Measurements from ENCODE around the gene TDRD1. TPM values are rescaled to one million over a fixed set of nuclear protein-coding genes. Genes with fewer than 3 reads are reported as not detected.

The TDRD1 gene
- total RNA-seq, 4 donors from 2014 or later: 0.16 to 0.19 (median 0.17) TPM; not detected in 1

- TF ChIP-seq CTCF (IDR thresholded peaks at IDR 0.05; ENCODE audit: low read depth): no peak
Measured at GRCh38 chr10:114228156-114228555, 49.0 kb downstream of the TDRD1 start.

DNA sequence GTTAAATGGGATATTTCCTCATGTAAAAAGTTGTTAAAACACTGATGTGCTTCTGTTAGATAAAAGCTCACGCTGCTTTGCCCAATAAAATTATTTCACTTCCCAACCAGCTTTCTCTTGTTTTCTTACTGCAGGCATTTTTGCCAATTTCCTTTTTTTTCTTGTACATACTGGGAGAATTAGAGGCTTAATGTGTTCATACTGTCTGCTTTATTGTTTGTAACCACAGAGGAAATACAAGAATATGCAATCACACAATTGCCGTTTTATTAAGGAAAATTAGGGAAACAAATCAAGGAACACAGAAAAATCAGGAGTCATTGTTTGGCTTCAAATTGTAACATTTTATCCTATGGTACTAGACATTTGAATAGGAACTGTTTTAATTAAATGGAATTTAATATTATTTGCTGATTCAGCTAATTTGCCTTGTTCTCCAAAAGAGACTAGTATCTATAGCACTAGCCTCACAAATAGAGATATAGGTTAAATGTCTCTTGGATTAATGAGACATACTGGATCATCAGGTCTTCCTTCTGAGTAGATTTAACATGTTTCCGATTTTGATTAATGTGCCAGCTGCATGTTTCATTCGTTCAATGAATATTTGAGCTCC is 53.5 kb downstream of the TDRD1 start:
- no peak for TF ChIP-seq CTCF (IDR thresholded peaks at IDR 0.05; ENCODE audit: low read depth)

- no peak for TF ChIP-seq CTCF (IDR thresholded peaks at IDR 0.05; ENCODE audit: low read depth)
Measured at GRCh38 chr10:114233482-114233881, 54.3 kb downstream of the TDRD1 start.

DNA sequence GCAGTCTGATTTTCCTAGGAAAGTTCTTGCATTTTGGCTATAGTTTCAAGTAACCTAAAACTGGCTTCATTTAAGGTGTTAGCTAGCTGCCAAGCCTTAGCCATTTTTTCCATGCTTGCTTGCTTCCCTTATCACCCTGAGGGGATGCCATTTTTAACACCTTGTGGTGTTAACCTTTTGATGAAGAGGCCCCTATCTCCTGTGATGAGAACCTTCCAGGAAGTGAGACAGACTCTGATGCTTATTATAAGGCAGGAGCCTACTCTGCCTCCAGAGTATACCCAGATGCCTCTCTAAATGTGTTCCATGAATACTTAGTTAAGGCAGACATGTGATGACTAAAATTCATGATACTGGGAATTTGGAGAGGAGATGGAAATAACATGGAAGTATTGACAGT is 55.0 kb downstream of the TDRD1 start:
- TF ChIP-seq CTCF (IDR thresholded peaks at IDR 0.05; ENCODE audit: low read depth): no peak

- TF ChIP-seq CTCF (IDR thresholded peaks at IDR 0.05; ENCODE audit: low read depth): no peak
Measured at GRCh38 chr10:114239117-114239993, 60.2 kb downstream of the TDRD1 start, which contains the start of gene VWA2. Gene VWA2 (plus strand): TSS chr10:114239254. CDS start chr10:114248714, 9,460 bp downstream.

DNA sequence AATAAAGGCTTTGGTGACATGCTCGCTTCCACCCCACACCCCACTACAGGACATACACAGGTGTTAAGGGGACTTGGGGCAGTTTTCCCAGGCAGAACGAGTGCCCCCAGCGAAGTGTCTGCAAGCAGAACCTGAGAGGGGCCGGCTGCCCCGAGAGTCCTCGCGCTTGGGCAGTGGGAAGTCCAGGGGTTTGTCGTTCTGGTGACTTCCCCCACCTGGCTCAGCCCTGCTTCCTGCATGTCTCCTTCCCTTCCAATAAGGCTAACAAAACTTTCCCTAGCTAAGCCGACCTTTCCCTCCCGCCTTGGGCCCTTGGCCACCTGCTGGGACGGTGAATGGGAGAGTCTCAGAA is 60.8 kb downstream of the TDRD1 start:
- no peak for TF ChIP-seq CTCF (IDR thresholded peaks at IDR 0.05; ENCODE audit: low read depth)

DNA sequence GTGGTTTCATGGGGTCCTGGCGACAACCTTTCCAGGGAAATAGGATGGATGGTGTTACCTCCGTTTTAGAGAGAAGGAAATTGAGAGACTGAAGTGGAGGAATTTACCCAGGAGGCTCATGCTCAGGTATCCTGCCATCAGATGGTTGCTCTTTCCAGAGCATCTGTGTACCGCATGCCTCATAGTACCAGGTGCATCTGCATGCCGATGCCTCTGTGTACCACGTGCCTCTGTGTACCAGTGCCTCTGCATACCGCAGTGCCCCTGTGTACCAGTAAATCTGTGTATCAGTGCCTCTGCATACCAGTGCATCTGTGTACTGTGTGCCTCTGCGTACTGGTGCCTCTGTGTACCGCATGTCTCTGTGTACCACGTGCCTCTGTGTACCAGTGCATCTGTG is 63.1 kb downstream of the TDRD1 start:
- no peak for TF ChIP-seq CTCF (IDR thresholded peaks at IDR 0.05; ENCODE audit: low read depth)

All from subcutaneous adipose tissue (tissue), 4 donors.